Chondrocyte (in vitro differentiated cells): ENCODE measurements around the gene CERCAM. TPM values are rescaled to one million over a fixed set of nuclear protein-coding genes. Genes with fewer than 3 reads are reported as not detected.

Experiments
- DNase-seq: peaks from one replicate; pipeline ENCODE4 v3.0.0; 2021; ENCODE audit warnings: mixed read lengths, low spot score
- H3K27ac Mint-ChIP-seq: one replicate; pipeline ENCODE4 v1.8.0; 2021; ENCODE audit warnings: mild to moderate bottlenecking, moderate library complexity, mixed read lengths; ENCODE audit not compliant: unreplicated experiment
- H3K27me3 Mint-ChIP-seq: 2 replicates; pipeline ENCODE4 v1.8.0; 2021; ENCODE audit warnings: low read depth, mixed read lengths
- H3K36me3 Mint-ChIP-seq: 2 replicates; pipeline ENCODE4 v1.8.0; 2021; ENCODE audit warnings: low read depth, mixed read lengths
- H3K4me1 Mint-ChIP-seq: 2 replicates; pipeline ENCODE4 v1.8.0; 2021; ENCODE audit warnings: low read depth, mild to moderate bottlenecking, mixed read lengths
- H3K4me3 Mint-ChIP-seq: one replicate; pipeline ENCODE4 v1.8.0; 2021; ENCODE audit warnings: mild to moderate bottlenecking, moderate library complexity, mixed read lengths; ENCODE audit not compliant: unreplicated experiment
- H3K9me3 Mint-ChIP-seq: 2 replicates; pipeline ENCODE4 v1.8.0; 2021; ENCODE audit warnings: low read depth, mixed read lengths
- total RNA-seq: library from RNA; stranded (reverse); gene quantifications from 3 replicates; pipeline ENCODE4 v1.2.1, GENCODE V29; 2021
- TF ChIP-seq, protein P1 (sequence below): fragments of 200-600 bp; sonication (generic); IDR thresholded peaks from 2 replicates; pipeline ENCODE4 v1.5.0; 2021; ENCODE audit warnings: antibody characterized with exemption, mild to moderate bottlenecking, moderate library complexity

CERCAM gene
- total RNA-seq, 1 donor from 2014 or later: 280 TPM

- peaks cover 26% of the 10 kb centered on the region for H3K36me3 Mint-ChIP-seq
- no peak overlapping the region for H3K27ac Mint-ChIP-seq
- peaks cover 3% of the 10 kb centered on the region for H3K27me3 Mint-ChIP-seq
- no peaks in the 10 kb centered on the region for H3K4me1 Mint-ChIP-seq
- TF ChIP-seq, protein P1, sequence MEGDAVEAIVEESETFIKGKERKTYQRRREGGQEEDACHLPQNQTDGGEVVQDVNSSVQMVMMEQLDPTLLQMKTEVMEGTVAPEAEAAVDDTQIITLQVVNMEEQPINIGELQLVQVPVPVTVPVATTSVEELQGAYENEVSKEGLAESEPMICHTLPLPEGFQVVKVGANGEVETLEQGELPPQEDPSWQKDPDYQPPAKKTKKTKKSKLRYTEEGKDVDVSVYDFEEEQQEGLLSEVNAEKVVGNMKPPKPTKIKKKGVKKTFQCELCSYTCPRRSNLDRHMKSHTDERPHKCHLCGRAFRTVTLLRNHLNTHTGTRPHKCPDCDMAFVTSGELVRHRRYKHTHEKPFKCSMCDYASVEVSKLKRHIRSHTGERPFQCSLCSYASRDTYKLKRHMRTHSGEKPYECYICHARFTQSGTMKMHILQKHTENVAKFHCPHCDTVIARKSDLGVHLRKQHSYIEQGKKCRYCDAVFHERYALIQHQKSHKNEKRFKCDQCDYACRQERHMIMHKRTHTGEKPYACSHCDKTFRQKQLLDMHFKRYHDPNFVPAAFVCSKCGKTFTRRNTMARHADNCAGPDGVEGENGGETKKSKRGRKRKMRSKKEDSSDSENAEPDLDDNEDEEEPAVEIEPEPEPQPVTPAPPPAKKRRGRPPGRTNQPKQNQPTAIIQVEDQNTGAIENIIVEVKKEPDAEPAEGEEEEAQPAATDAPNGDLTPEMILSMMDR: no peak
- DNase-seq: no peak
- no peak overlapping the region for H3K4me3 Mint-ChIP-seq
- no peaks in the 10 kb centered on the region for H3K9me3 Mint-ChIP-seq
Observed at GRCh38 chr9:128390150-128390812, 30.4 kb upstream of the CERCAM start.

DNA sequence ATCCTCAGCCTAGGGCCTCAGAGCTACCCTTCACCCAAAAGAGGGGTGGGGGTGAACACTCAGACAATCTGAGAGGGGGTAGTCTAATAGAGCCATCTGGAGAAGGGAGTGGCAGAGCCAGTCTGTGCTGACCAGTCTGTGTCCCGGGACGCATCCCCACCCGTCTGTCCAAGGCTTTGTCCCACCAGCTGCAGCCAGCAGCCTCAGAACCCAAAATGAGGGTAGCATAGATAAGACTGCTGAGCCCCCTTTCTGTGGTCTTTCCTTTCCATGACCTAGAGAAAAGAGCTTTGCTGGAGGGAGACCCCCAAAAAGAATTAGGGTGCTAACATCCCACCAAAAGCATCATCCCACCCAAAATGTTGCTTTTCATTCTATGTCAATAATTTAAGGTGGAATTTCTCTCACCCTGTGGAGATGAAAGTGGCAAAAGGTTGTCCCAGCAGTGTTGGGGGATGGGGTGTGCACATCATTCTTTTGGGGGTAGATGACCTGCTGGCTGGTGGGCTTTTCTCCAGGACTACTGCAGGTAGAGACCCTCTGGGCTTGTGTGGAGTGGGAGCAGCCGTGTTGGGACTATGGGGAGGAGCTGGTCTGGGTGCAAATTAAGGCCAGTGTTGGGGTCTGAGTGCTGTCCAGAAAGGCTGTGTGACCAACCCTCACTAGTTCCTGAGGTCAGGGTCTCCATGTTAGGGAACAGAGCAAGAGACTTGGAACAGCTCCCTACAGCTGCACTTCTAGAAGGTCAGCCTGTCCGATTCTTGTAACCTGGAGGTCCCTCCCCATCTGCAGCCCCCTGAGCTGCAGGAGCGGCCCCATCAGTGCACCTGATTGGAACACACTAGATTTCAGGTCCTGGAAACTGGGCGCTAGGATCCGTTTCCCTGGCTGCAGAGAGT is 29.6 kb upstream of the CERCAM start:
- H3K27me3 Mint-ChIP-seq: peaks cover 3% of the 10 kb centered on the region
- TF ChIP-seq, protein P1: no peak

DNA sequence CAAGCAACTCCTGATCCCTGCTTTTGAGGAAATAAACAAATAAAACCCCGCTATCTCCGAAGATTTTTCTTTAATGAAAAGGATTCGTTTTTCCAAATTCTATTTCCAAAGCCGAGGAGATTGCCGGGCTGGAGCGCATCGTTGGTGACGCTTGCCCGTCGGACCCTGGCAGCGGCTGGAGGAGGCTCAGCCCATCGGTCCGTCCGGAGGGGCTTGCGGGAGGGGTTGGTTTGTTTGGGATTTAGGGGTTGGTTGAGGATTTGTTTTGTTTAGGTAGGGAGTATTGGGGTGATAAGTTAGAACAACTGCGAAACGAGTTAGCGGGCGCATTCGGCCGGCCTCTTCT is 28.7 kb upstream of the CERCAM start:
- no peak for DNase-seq
- peaks cover 2% of the 10 kb centered on the region for H3K4me1 Mint-ChIP-seq
- H3K36me3 Mint-ChIP-seq: peaks cover 23% of the 10 kb centered on the region
- H3K4me3 Mint-ChIP-seq: no peak overlapping the region
- H3K9me3 Mint-ChIP-seq: no peaks in the 10 kb centered on the region
- TF ChIP-seq, protein P1: no peak
- H3K27ac Mint-ChIP-seq: no peak overlapping the region
- peaks cover 6% of the 10 kb centered on the region for H3K27me3 Mint-ChIP-seq

More for the DNA sequence above, 29.6 kb upstream of the CERCAM start:
- H3K27ac Mint-ChIP-seq: no peak overlapping the region
- no peaks in the 10 kb centered on the region for H3K9me3 Mint-ChIP-seq
- no peak for DNase-seq
- peaks cover 25% of the 10 kb centered on the region for H3K36me3 Mint-ChIP-seq
- no peak overlapping the region for H3K4me3 Mint-ChIP-seq
- H3K4me1 Mint-ChIP-seq: no peaks in the 10 kb centered on the region

DNA sequence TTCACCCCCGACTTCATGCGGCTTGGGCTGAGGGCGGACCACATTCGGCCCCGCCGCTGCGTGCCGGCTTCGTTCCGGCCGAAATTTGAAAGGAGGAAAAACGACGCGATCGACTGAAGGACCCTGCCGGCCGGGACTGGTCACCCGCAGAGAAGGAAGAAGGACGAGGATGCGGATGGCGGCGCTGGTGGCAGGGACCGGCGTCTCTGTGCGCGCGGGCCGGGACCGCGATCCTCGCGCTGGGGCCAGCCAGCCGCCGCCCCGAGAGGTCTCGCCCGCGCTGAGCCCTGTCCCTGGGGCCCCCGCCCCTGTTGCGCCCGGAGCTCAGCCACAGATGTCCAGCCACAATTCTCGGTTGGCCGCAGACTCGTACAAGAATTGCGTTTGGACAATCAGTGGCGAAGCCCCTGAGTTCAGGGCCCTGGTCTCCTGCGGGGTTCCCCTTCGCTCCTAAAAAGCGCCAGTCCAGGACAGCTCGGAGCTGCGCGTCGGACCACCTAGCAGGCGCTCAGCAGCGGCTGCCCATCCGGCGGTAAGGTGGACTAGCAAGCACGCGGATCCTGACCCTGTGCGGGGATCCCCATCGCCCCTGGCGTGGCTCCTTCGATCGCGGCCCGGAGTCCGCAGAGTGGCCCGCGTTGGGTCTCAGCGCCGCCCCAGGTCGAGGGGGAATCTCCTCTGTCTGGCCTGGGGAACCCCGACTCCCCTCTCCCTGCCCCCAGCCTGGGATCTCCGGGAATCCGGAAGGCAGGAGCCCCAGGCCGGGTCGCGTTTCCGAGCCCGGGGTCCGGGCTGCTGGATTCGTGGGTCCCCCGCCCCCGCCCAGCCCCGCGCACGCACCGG is 28.1 kb upstream of the CERCAM start:
- Mint-ChIP-seq H3K4me3 (no peak overlapping the region), H3K36me3 (peaks cover 20% of the 10 kb centered on the region), H3K27me3 (peaks cover 11% of the 10 kb centered on the region), H3K4me1 (peaks cover 6% of the 10 kb centered on the region), H3K9me3 (no peaks in the 10 kb centered on the region), H3K27ac (no peak overlapping the region)
- DNase-seq: no peak
- TF ChIP-seq, protein P1: no peak
